ENCODE results near the gene SCGB1D4.

- TF ChIP-seq CTCF (conservative IDR thresholded peaks at IDR 0.05; ENCODE audit: low read depth, low read length) = no peak
- TF ChIP-seq POLR2A (IDR thresholded peaks at IDR 0.05; ENCODE audit: low read depth, low read length) = no peak
- TF ChIP-seq NFE2L2 (IDR thresholded peaks at IDR 0.05; ENCODE audit: low read depth, low read length) = no peak
- no peak for TF ChIP-seq RFX5 (IDR thresholded peaks at IDR 0.05; ENCODE audit: low read depth, low read length)
- no peak for TF ChIP-seq USF2 (IDR thresholded peaks at IDR 0.05; ENCODE audit: low read depth, low read length)
- no peak for TF ChIP-seq SMC3 (IDR thresholded peaks at IDR 0.05; ENCODE audit: low read depth, low read length)
- TF ChIP-seq CEBPB (IDR thresholded peaks at IDR 0.05; ENCODE audit: low read depth, low read length) = no peak
- TF ChIP-seq MAFK (IDR thresholded peaks at IDR 0.05; ENCODE audit: low read depth, low read length) = no peak
- no peak for TF ChIP-seq RAD21 (IDR thresholded peaks at IDR 0.05; ENCODE audit: low read length)
- no peak for TF ChIP-seq FOS (IDR thresholded peaks at IDR 0.05; ENCODE audit: low read depth, low read length)
Observed at GRCh38 chr11:62295504-62295903, 3.4 kb downstream of the SCGB1D4 start.
